Neuronal stem cell (in vitro differentiated cells): Measurements from ENCODE around the gene COX19.

Source experiments
- DNase-seq: peaks from one replicate; pipeline ENCODE4 v3.0.0-alpha.2; 2013; ENCODE audit warnings: low spot score
- H2AFZ ChIP-seq: one replicate; pipeline ENCODE4 v1.6.1; 2013; ENCODE audit warnings: mild to moderate bottlenecking, low read length, inconsistent platforms
- H2AK5ac ChIP-seq: 2 replicates; pipeline ENCODE4 v1.6.1; 2013; ENCODE audit warnings: low read depth, mild to moderate bottlenecking, inconsistent platforms, low read length, moderate library complexity, mixed read lengths
- H2BK120ac ChIP-seq: 2 replicates; pipeline ENCODE4 v1.6.1; 2013; ENCODE audit warnings: low read depth, mild to moderate bottlenecking, inconsistent platforms, low read length, moderate library complexity, mixed read lengths
- H2BK12ac ChIP-seq: one replicate; pipeline ENCODE4 v1.6.1; 2013; ENCODE audit warnings: low read length, inconsistent platforms
- H2BK15ac ChIP-seq: 2 replicates; pipeline ENCODE4 v1.6.1; 2013; ENCODE audit warnings: mild to moderate bottlenecking, low read length, inconsistent platforms, mixed read lengths
- H2BK5ac ChIP-seq: one replicate; pipeline ENCODE4 v1.6.1; 2013; ENCODE audit warnings: inconsistent platforms, mild to moderate bottlenecking, low read length, moderate library complexity
- H3K14ac ChIP-seq: one replicate; pipeline ENCODE4 v1.6.1; 2013; ENCODE audit warnings: low read length, inconsistent platforms
- H3K18ac ChIP-seq: 2 replicates; pipeline ENCODE4 v1.6.1; 2013; ENCODE audit warnings: low read length, inconsistent platforms
- H3K23ac ChIP-seq: 2 replicates; pipeline ENCODE4 v1.6.1; 2013; ENCODE audit warnings: low read depth, mild to moderate bottlenecking, mixed read lengths, low read length, inconsistent platforms; ENCODE audit not compliant: poor library complexity
- H3K27ac ChIP-seq: replicated peaks from 3 replicates; pipeline ENCODE4 v1.5.1; 2013; ENCODE audit warnings: low read length, inconsistent platforms
- H3K27me3 ChIP-seq, 3 experiments: 2 replicates each; pipeline ENCODE4 v1.6.1; 2013; ENCODE audit warnings: low read length in 3 of 3, mild to moderate bottlenecking in 2 of 3, inconsistent platforms in 1 of 3, low read depth in 1 of 3, mixed read lengths in 1 of 3, moderate library complexity in 1 of 3; ENCODE audit not compliant: control insufficient read depth in 3 of 3, insufficient read depth in 3 of 3
- H3K36me3 ChIP-seq, 2 donors: replicated peaks in 1 of 2; 2 replicates each; pipeline ENCODE4 v1.6.1; 2013; ENCODE audit warnings: low read length in 2 of 2; ENCODE audit not compliant: control insufficient read depth in 2 of 2, insufficient read depth in 2 of 2
- H3K4ac ChIP-seq: 2 replicates; pipeline ENCODE4 v1.6.1; 2013; ENCODE audit warnings: inconsistent platforms, mild to moderate bottlenecking, low read length, moderate library complexity
- H3K4me1 ChIP-seq, 2 donors: 1 replicate in 1 of 2; 2 replicates in 1 of 2; pipeline ENCODE4 v1.6.1; 2013; ENCODE audit warnings: low read length in 2 of 2, low read depth in 1 of 2; ENCODE audit not compliant: control insufficient read depth in 2 of 2, insufficient read depth in 1 of 2
- H3K4me2 ChIP-seq: one replicate; pipeline ENCODE4 v1.6.1; 2013; ENCODE audit warnings: mild to moderate bottlenecking, low read length, inconsistent platforms; ENCODE audit not compliant: insufficient read depth, poor library complexity, severe bottlenecking
- H3K4me3 ChIP-seq, 2 donors: 2 replicates each; pipeline ENCODE4 v1.5.1; 2013; ENCODE audit warnings: low read length in 2 of 2, mild to moderate bottlenecking in 2 of 2, inconsistent platforms in 1 of 2, moderate library complexity in 1 of 2
- H3K79me1 ChIP-seq: one replicate; pipeline ENCODE4 v1.6.1; 2013; ENCODE audit warnings: low read depth, mild to moderate bottlenecking, inconsistent platforms, low read length, moderate library complexity
- H3K9ac ChIP-seq: one replicate; pipeline ENCODE4 v1.6.1; 2013; ENCODE audit warnings: mild to moderate bottlenecking, low read depth, low read length, inconsistent platforms; ENCODE audit not compliant: poor library complexity
- H3K9me3 ChIP-seq, 2 donors: replicated peaks in 1 of 2; 2 replicates each; pipeline versions ENCODE3 to v1.6.1; 2013; ENCODE audit warnings: low read length in 2 of 2, mild to moderate bottlenecking in 2 of 2, inconsistent platforms in 1 of 2, low read depth in 1 of 2, mixed read lengths in 1 of 2, moderate library complexity in 1 of 2; ENCODE audit not compliant: control insufficient read depth in 2 of 2, insufficient read depth in 1 of 2
- H4K8ac ChIP-seq: one replicate; pipeline ENCODE4 v1.6.1; 2013; ENCODE audit warnings: low read depth, mild to moderate bottlenecking, inconsistent platforms, low read length, moderate library complexity
- H4K91ac ChIP-seq: one replicate; pipeline ENCODE4 v1.6.1; 2013; ENCODE audit warnings: low read length, low read depth, mild to moderate bottlenecking, inconsistent platforms; ENCODE audit not compliant: poor library complexity
- WGBS, 2 donors: extraction: QIAGEN DNeasy Blood & Tissue Kit; methylation state at CpG; one replicate each; pipeline ENCODE4 v1.1.7; 2013; ENCODE audit warnings: missing lambda C conversion rate in 2 of 2, mixed read lengths in 1 of 2; ENCODE audit not compliant: insufficient read length in 2 of 2, insufficient replicate concordance in 1 of 2; ENCODE audit errors: extremely low coverage in 2 of 2; 5-methylcytosine and 5-hydroxymethylcytosine counted together

Gene COX19

DNA sequence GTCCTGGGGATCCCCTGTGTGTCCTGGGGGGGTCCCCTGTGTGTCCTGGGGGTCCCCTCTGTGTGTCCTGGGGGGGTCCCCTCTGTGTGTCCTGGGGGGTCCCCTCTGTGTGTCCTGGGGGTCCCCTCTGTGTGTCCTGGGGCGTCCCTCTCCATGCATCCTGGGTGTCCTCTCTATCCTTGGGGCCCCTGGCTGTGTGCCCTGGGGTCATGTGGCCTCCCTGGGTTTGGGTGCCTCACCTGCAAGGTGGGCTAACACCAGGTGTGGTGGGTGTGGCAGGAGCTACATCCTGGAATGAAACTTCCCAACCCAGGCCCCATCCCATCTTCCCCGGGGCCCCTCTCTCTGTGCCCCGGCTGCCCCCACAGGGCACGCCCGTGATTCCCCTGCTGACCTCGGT is 12.6 kb upstream of the COX19 start:
- Histone ChIP-seq H4K91ac (no peak overlapping the region), H3K14ac (peak overlapping the region; percentile 56), H3K27me3 (no peaks in the 10 kb centered on the region), H3K9ac (no peak overlapping the region), H3K23ac (peak overlapping the region; percentile 73), H2AFZ (no peak overlapping the region), H3K79me1 (peaks cover 2% of the 10 kb centered on the region), H2BK15ac (peak overlapping the region; percentile 75), H2AK5ac (peak overlapping the region; percentile 88), H4K8ac (no peak overlapping the region), H3K18ac (peak overlapping the region; percentile 83), H3K9me3 (no peaks in the 10 kb centered on the region), H3K36me3 (no peaks in the 10 kb centered on the region), H3K27ac (no peak overlapping the region), H2BK5ac (peak overlapping the region; percentile 39), H3K4ac (no peak overlapping the region), H3K4me2 (no peak overlapping the region), H3K4me3 (no peak overlapping the region), H2BK120ac (no peak overlapping the region), H3K4me1 (peaks cover 5 to 10% of the 10 kb centered on the region in 2 donors), H2BK12ac (no peak overlapping the region)
- no CpG with 5 or more reads among the region's 6 CpGs for WGBS, 2 donors
- DNase-seq = no peak

DNA sequence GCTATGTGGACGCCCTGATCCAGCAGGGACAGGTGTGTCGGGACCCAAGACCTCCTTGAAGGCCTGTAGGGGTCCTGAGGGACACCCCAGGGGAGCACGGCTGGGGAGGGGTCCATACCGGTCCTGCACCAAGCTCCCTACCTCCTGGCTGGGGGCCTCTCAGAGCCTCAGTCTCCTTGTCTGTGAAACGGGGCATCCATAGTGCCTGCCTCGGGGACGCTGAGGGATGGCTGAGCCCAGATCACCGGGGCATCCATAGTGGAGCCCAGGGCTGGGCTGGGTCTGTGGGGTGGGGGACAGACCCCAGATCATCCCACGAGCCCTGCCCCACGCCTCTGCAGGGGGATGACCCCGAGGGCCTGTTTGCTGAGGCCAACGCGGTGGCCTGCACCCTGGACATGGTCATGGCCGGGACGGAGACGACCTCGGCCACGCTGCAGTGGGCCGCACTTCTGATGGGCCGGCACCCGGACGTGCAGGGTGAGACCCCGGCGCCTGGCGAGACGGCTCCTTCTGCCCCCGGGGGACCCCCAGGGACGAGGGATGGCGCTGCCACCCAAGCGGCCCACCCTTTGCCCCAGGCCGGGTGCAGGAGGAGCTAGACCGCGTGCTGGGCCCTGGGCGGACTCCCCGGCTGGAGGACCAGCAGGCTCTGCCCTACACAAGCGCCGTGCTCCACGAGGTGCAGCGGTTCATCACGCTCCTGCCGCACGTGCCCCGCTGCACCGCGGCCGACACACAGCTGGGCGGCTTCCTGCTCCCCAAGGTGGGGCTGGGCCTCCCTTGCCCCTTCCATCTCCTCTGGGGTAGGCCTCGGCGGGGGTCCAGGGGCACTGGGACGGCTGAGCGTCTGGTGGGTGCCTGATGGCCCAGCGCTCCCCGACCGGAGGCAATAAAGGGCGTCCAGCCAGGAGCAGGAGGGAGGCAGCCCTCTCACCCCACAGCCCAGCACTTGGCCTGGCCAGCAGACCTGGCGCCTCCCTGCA is 11.7 kb upstream of the COX19 start:
- Histone ChIP-seq H3K4me3 (no peak overlapping the region), H3K36me3 (no peaks in the 10 kb centered on the region), H3K14ac (no peak overlapping the region), H3K79me1 (peaks cover 2% of the 10 kb centered on the region), H3K27me3 (no peaks in the 10 kb centered on the region), H3K4me1 (peaks cover 3 to 9% of the 10 kb centered on the region in 2 donors), H2BK15ac (peak overlapping the region; percentile 75), H2AK5ac (peak overlapping the region; percentile 97), H3K4me2 (no peak overlapping the region), H3K9me3 (no peaks in the 10 kb centered on the region), H4K91ac (peak overlapping the region; percentile 85), H3K18ac (peak overlapping the region; percentile 89), H2BK120ac (no peak overlapping the region), H3K4ac (no peak overlapping the region), H2BK12ac (no peak overlapping the region), H3K9ac (peak overlapping the region; percentile 77), H4K8ac (peak overlapping the region; percentile 3), H2AFZ (no peak overlapping the region), H2BK5ac (peak overlapping the region; percentile 39), H3K23ac (peak overlapping the region; percentile 65), H3K27ac (no peak overlapping the region)
- no CpG with 5 or more reads among the region's 56 CpGs for WGBS, 2 donors
- DNase-seq = no peak

GRCh38 chr7:985915-986741 is 10.8 kb upstream of the COX19 start:
- H3K18ac ChIP-seq = peak overlapping the region; percentile 89
- DNase-seq = no peak

GRCh38 chr7:985127-985416 is 9.7 kb upstream of the COX19 start:
- H2BK120ac ChIP-seq = no peak overlapping the region
- H3K4me1 ChIP-seq = peaks cover 3 to 13% of the 10 kb centered on the region in 2 donors
- H3K9ac ChIP-seq = no peak overlapping the region
- no peak overlapping the region for H3K18ac ChIP-seq
- peaks cover 2% of the 10 kb centered on the region for H3K79me1 ChIP-seq
- H2BK5ac ChIP-seq = no peak overlapping the region
- H4K91ac ChIP-seq = peak overlapping the region; percentile 85
- H3K27ac ChIP-seq = no peak overlapping the region
- DNase-seq = no peak
- H2AK5ac ChIP-seq = peak overlapping the region; percentile 90
- no CpG with 5 or more reads among the region's 16 CpGs for WGBS, 2 donors
- H2BK12ac ChIP-seq = no peak overlapping the region
- H3K27me3 ChIP-seq = no peaks in the 10 kb centered on the region
- H3K4me2 ChIP-seq = no peak overlapping the region
- no peak overlapping the region for H4K8ac ChIP-seq
- peak overlapping the region; percentile 17 for H3K14ac ChIP-seq
- H2AFZ ChIP-seq = no peak overlapping the region
- H3K4me3 ChIP-seq = no peak overlapping the region
- no peaks in the 10 kb centered on the region for H3K9me3 ChIP-seq
- no peak overlapping the region for H3K4ac ChIP-seq
- no peak overlapping the region for H3K23ac ChIP-seq
- no peaks in the 10 kb centered on the region for H3K36me3 ChIP-seq
- no peak overlapping the region for H2BK15ac ChIP-seq

More at GRCh38 chr7:985915-986741, 10.8 kb upstream of the COX19 start:
- no peak overlapping the region for H3K4me3 ChIP-seq
- peak overlapping the region; percentile 60 for H3K9ac ChIP-seq
- H3K36me3 ChIP-seq = no peaks in the 10 kb centered on the region
- H2AFZ ChIP-seq = no peak overlapping the region
- no peak overlapping the region for H2BK12ac ChIP-seq
- H3K23ac ChIP-seq = peak overlapping the region; percentile 52
- H2BK15ac ChIP-seq = no peak overlapping the region
- H3K4me2 ChIP-seq = no peak overlapping the region
- H3K14ac ChIP-seq = peak overlapping the region; percentile 94
- no peak overlapping the region for H2BK120ac ChIP-seq
- no peak overlapping the region for H2BK5ac ChIP-seq
- peaks cover 3 to 9% of the 10 kb centered on the region in 2 donors for H3K4me1 ChIP-seq
- no peak overlapping the region for H3K4ac ChIP-seq
- H2AK5ac ChIP-seq = peak overlapping the region; percentile 97
- H4K91ac ChIP-seq = no peak overlapping the region
- no peak overlapping the region for H3K27ac ChIP-seq
- no peaks in the 10 kb centered on the region for H3K9me3 ChIP-seq
- H4K8ac ChIP-seq = no peak overlapping the region
- no CpG with 5 or more reads among the region's 41 CpGs for WGBS, 2 donors
- no peaks in the 10 kb centered on the region for H3K27me3 ChIP-seq
- H3K79me1 ChIP-seq = peaks cover 2% of the 10 kb centered on the region
